K562 (cell line): ENCODE results near the gene DEDD2. TPM values are rescaled to one million over a fixed set of nuclear protein-coding genes. Genes with fewer than 3 reads are reported as not detected.

Experiments used
- ATAC-seq: fragments of 200-7000 bp; cut with Tn5 transposase; 3 replicates; pipeline ENCODE4 v1.9.1; 2020; ENCODE audit warnings: moderate library complexity
- BruUV-seq: library from RNA; stranded (reverse); fragments of 400-500 nt; replicated peaks from 2 replicates; lab custom pipeline; 2021; lab: Mats Ljungman, UMichigan
- CTCF ChIA-PET: fragments of 300-600 bp; formaldehyde crosslinking; extraction: SDS; loops from one replicate; lab custom pipeline; 2021; ENCODE audit warnings: low intra/inter-chr PET ratio; lab: Yijun Ruan, JAX
- POLR2A ChIA-PET: fragments of 300-600, 350-650 bp; sonication (Branson Sonifier 250); formaldehyde crosslinking; extraction: SDS; loops from one replicate; lab custom pipeline; 2021; ENCODE audit warnings: antibody characterized with exemption, inconsistent platforms; lab: Yijun Ruan, JAX
- DNase-seq, 4 experiments: peaks; one replicate each; pipeline versions ENCODE4 v3.0.0 to v3.0.0-alpha.2; 2011 to 2018; ENCODE audit warnings: low spot score in 3 of 4, mixed read lengths in 3 of 4; ENCODE audit errors: extremely low read depth in 1 of 4
- FAIRE-seq: peaks from 2 replicates; lab custom pipeline; 2011; peaks lifted over from hg19 to GRCh38; lab: Jason Lieb, UNC
- H2AFZ ChIP-seq: 2 replicates; pipeline ENCODE4 v1.6.0; 2011; ENCODE audit warnings: low read depth, low read length, control low read depth, inconsistent platforms
- H3K27ac ChIP-seq: fragments of 200-600 bp; 3 replicates; pipeline ENCODE4 v1.8.0; 2011; ENCODE audit warnings: low read depth, mild to moderate bottlenecking, control low read depth, inconsistent platforms, low read length, moderate library complexity, mixed read lengths; ENCODE audit errors: extremely low read depth
- H3K27me3 ChIP-seq, 2 experiments: fragments of 300-600 bp in 1 of 2; 2 replicates in 1 of 2; 3 replicates in 1 of 2; pipeline versions ENCODE4 v1.6.0 to v1.8.0; 2011; ENCODE audit warnings: inconsistent platforms in 2 of 2, low read length in 2 of 2, mild to moderate bottlenecking in 1 of 2, mixed read lengths in 1 of 2, moderate library complexity in 1 of 2; ENCODE audit not compliant: control insufficient read depth in 2 of 2, insufficient read depth in 2 of 2
- H3K36me3 ChIP-seq: fragments of 300-600 bp; 3 replicates; pipeline ENCODE4 v1.8.0; 2011; ENCODE audit warnings: mild to moderate bottlenecking, low read length, inconsistent platforms; ENCODE audit not compliant: control insufficient read depth, insufficient read depth
- H3K4me1 ChIP-seq, 2 experiments: fragments of 200-600 bp in 1 of 2; replicated peaks in 1 of 2; 2 replicates in 1 of 2; 3 replicates in 1 of 2; pipeline versions ENCODE4 v1.5.1 to v1.8.0; 2011; ENCODE audit warnings: inconsistent platforms in 2 of 2, low read length in 2 of 2, mild to moderate bottlenecking in 1 of 2, mixed read lengths in 1 of 2, moderate library complexity in 1 of 2; ENCODE audit not compliant: control insufficient read depth in 2 of 2, insufficient read depth in 2 of 2
- H3K4me2 ChIP-seq: 2 replicates; pipeline ENCODE4 v1.6.1; 2011; ENCODE audit warnings: low read length, control low read depth, inconsistent platforms, mixed read lengths; ENCODE audit not compliant: insufficient read depth
- H3K4me3 ChIP-seq: fragments of 200-600 bp; sonication (generic), shearing (Covaris generic); 2 replicates; pipeline ENCODE4 v1.5.1; 2016; ENCODE audit warnings: control low read depth, inconsistent platforms
- H3K79me2 ChIP-seq: fragments of 200-600 bp; 3 replicates; pipeline ENCODE4 v1.8.0; 2011; ENCODE audit warnings: low read length, inconsistent platforms; ENCODE audit not compliant: control insufficient read depth, insufficient read depth
- H3K9ac ChIP-seq, 2 experiments: 2 replicates each; pipeline versions ENCODE4 v1.6.0 to v1.6.1; 2011; ENCODE audit warnings: low read depth in 2 of 2, low read length in 2 of 2, control low read depth in 1 of 2, inconsistent platforms in 1 of 2, mild to moderate bottlenecking in 1 of 2, mixed read lengths in 1 of 2; ENCODE audit not compliant: insufficient read depth in 1 of 2
- H3K9me1 ChIP-seq: one replicate; pipeline ENCODE4 v1.6.0; 2011; ENCODE audit warnings: inconsistent platforms, mild to moderate bottlenecking, low read length, moderate library complexity; ENCODE audit not compliant: control insufficient read depth, insufficient read depth
- H3K9me3 ChIP-seq: replicated peaks from 2 replicates; pipeline ENCODE4 v1.5.1; 2011; ENCODE audit warnings: low read depth, low read length, inconsistent platforms; ENCODE audit not compliant: control insufficient read depth, insufficient read depth
- H4K20me1 ChIP-seq: replicated peaks from 2 replicates; pipeline ENCODE4 v1.6.1; 2011; ENCODE audit warnings: low read length, inconsistent platforms, mixed read lengths; ENCODE audit not compliant: control insufficient read depth, insufficient read depth
- C11orf30 ChIP-seq: fragments of 450-650 bp; IDR thresholded peaks from 2 replicates; pipeline ENCODE4 v1.6.1; 2016; ENCODE audit warnings: low read depth, mild to moderate bottlenecking
- CAMTA2 ChIP-seq: fragments of 250-450 bp; sonication (Bioruptor Pico); conservative IDR thresholded peaks from 2 replicates; pipeline ENCODE4 v1.5.1; 2022
- CTCFL ChIP-seq: IDR thresholded peaks from 2 replicates; pipeline ENCODE4 v1.6.1; 2011; ENCODE audit warnings: borderline replicate concordance, low read depth, mild to moderate bottlenecking, moderate library complexity, low read length; ENCODE audit not compliant: insufficient read depth, poor library complexity, severe bottlenecking
- DPF2 ChIP-seq: fragments of 450-650 bp; IDR thresholded peaks from 2 replicates; pipeline ENCODE4 v1.6.1; 2016
- FOXM1 ChIP-seq, 2 experiments: fragments of 450-650 bp in 1 of 2; sonication (generic) in 1 of 2; formaldehyde crosslinking in 1 of 2; IDR thresholded peaks; 2 replicates each; pipeline versions ENCODE4 v1.6.1 to v1.9.0; 2017 to 2022; ENCODE audit warnings: low read depth in 2 of 2, mild to moderate bottlenecking in 2 of 2, missing genetic modification reagents in 1 of 2, moderate library complexity in 1 of 2
- HEY1 ChIP-seq: fragments of 250-450 bp; sonication (Bioruptor Pico); IDR thresholded peaks from 2 replicates; pipeline ENCODE4 v1.5.0; 2020; ENCODE audit warnings: mild to moderate bottlenecking, moderate library complexity, borderline replicate concordance
- IFI16 ChIP-seq: fragments of 250-450 bp; sonication (Bioruptor Pico); IDR thresholded peaks from 2 replicates; pipeline ENCODE4 v2.1.2; 2022; ENCODE audit warnings: mild to moderate bottlenecking, inconsistent platforms
- MAFF ChIP-seq: IDR thresholded peaks from 2 replicates; pipeline ENCODE4 v1.6.1; 2012; ENCODE audit warnings: low read length, improper control_type of control experiment
- MAFK ChIP-seq: IDR thresholded peaks from 2 replicates; pipeline ENCODE4 v1.6.1; 2011; ENCODE audit warnings: low read length, improper control_type of control experiment
- MCM5 ChIP-seq: fragments of 450-650 bp; IDR thresholded peaks from 2 replicates; pipeline ENCODE4 v1.6.1; 2016; ENCODE audit warnings: low read depth
- POU5F1 ChIP-seq: fragments of 150-350 bp; IDR thresholded peaks from 2 replicates; pipeline ENCODE4 v1.6.1; 2014; ENCODE audit warnings: borderline replicate concordance, low read length, low read depth, mild to moderate bottlenecking; ENCODE audit not compliant: partially characterized antibody
- PPARD ChIP-seq: fragments of 250-450 bp; sonication (Bioruptor Pico); IDR thresholded peaks from 2 replicates; pipeline ENCODE4 v1.8.0; 2022; ENCODE audit warnings: inconsistent platforms, mild to moderate bottlenecking, moderate library complexity
- SP2 ChIP-seq: IDR thresholded peaks from 2 replicates; pipeline ENCODE4 v1.6.1; 2011; ENCODE audit warnings: mild to moderate bottlenecking, low read depth, low read length, moderate library complexity; ENCODE audit not compliant: poor library complexity, severe bottlenecking; ENCODE audit errors: extremely low read depth
- TSHZ1 ChIP-seq: fragments of 250-450 bp; sonication (Bioruptor Pico); IDR thresholded peaks from 2 replicates; pipeline ENCODE4 v1.4.0; 2020; ENCODE audit warnings: mild to moderate bottlenecking, moderate library complexity
- ZNF217 ChIP-seq: sonication (generic); formaldehyde crosslinking; IDR thresholded peaks from 2 replicates; pipeline ENCODE4 v1.8.0; 2022; ENCODE audit warnings: mild to moderate bottlenecking, missing genetic modification reagents
- in situ Hi-C: fragments of 300-500 bp; cut with MboI; formaldehyde crosslinking; loops from 4 replicates; pipeline ENCODE4 v1.15.0; 2018; ENCODE audit warnings: inconsistent platforms, mixed read lengths
- intact Hi-C: fragments of 100-400 bp; cut with micrococcal nuclease; formaldehyde crosslinking; loops from 2 replicates; pipeline ENCODE4 v1.14.2; 2022
- polyA plus RNA-seq, 8 experiments: library from polyadenylated mRNA; depleted of rRNA in 4 of 8; stranded (reverse) in 5 of 8; unstranded in 3 of 8; fragments of >200 nt; fragmentation: Nextera tagmentation in 2 of 8; fragmentation: Illumina TruSeq in 1 of 8; extraction: Ambion mirVana in 2 of 8; extraction: Trizol in 1 of 8; gene quantifications; 2 replicates each; pipeline versions ENCODE4 v1.2.1 to v1.2.3, GENCODE V29; 2011 to 2014; ENCODE audit warnings: inconsistent platforms in 1 of 8, missing spikeins in 1 of 8
- total RNA-seq, 7 experiments: library from RNA; depleted of rRNA in 6 of 7; stranded (reverse); fragments of >200 nt in 6 of 7; fragmentation: Illumina TruSeq in 2 of 7; extraction: Trizol in 2 of 7; gene quantifications; 2 replicates each; pipeline versions ENCODE4 v1.2.1 to v1.2.3, GENCODE V29; 2011 to 2021; ENCODE audit warnings: low replicate concordance in 1 of 7
- TF ChIP-seq, protein P1 (sequence below): fragments of 450-650 bp; conservative IDR thresholded peaks from 2 replicates; pipeline ENCODE4 v1.6.1; 2016; ENCODE audit warnings: missing genetic modification characterization, low read depth, mild to moderate bottlenecking, control low read depth, missing compliant biosample characterization

The DEDD2 gene
- total and polyA plus RNA-seq, 9 of the 15 experiments (the other 6 are each of a cell fraction or from before 2014, with no cell fraction given) = 4.3 to 43.0 (median 29.2) TPM

DNA sequence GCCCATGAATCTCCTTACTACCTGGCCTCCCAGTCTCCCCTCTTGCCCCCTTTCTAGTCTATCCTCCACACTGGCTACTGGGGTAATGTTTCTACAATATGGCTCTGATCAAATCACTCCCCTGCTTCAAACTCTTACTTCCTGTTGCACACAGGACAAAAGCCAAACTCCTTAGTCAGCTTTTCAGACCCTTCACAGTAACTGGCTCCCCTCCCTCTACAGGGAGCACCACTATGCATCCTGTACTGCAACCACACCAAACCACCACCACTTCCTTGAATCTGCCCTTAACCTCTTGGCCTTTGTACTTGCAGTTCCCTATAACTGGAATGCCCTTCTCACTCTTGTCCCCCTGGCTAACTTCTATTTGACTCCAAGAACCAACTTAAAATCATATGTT is 32.2 kb downstream of the DEDD2 start:
- no TSS peak for BruUV-seq
- POLR2A ChIA-PET = interaction anchor here (0.7 kb wide), 1 partner anchor 100 kb away, joined by 3 read pairs; no protein-coding TSS in a partner anchor
- FAIRE-seq = no peak
- CTCF ChIA-PET = interaction anchor here (0.6 to 1.3 kb wide), 4 partner anchors 52 to 140 kb away, joined by 3 to 6 read pairs (median 4); partner anchors contain the start of gene MEGF8
- H3K9me1 ChIP-seq = no peaks in the 10 kb centered on the region
- H3K9me3 ChIP-seq = no peaks in the 10 kb centered on the region
- H3K27ac ChIP-seq = no peak overlapping the region
- 0 out of 2 replicates have a peak, but pooled peaks cover 6% of the 10 kb centered on the region for H4K20me1 ChIP-seq
- intact Hi-C loops = loop anchor here (2.0 kb wide), 1 partner anchor 52 kb away; the partner anchor contains the start of gene POU2F2
- ATAC-seq = no peak
- no peak overlapping the region for H2AFZ ChIP-seq
- H3K4me3 ChIP-seq = no peak overlapping the region
- H3K36me3 ChIP-seq = no peaks in the 10 kb centered on the region
- H3K27me3 ChIP-seq = peaks cover 11 to 14% of the 10 kb centered on the region in 2 experiments
- no peak for DNase-seq
- no peaks in the 10 kb centered on the region for H3K79me2 ChIP-seq
- no peak overlapping the region for H3K9ac ChIP-seq
- peaks cover 0 to 6% of the 10 kb centered on the region in 2 experiments; a peak in 2 of 5 replicates for H3K4me1 ChIP-seq
- in situ Hi-C loops = no loop called here
- H3K4me2 ChIP-seq = no peak overlapping the region
- no peak for TF ChIP-seq ZNF217 (CRISPR knock-in tag)
- TF ChIP-seq FOXM1 (IDR thresholded peaks at IDR 0.05; ENCODE audit: low read depth) = no peak
- no peak for TF ChIP-seq FOXM1 (CRISPR knock-in tag; IDR thresholded peaks at IDR 0.05; ENCODE audit: low read depth)
- no peak for TF ChIP-seq CAMTA2 (CRISPR knock-in tag)
- no peak for TF ChIP-seq TSHZ1
- TF ChIP-seq SP2 = no peak
- TF ChIP-seq CTCFL = no peak
- TF ChIP-seq DPF2 = no peak
- TF ChIP-seq, protein P1, sequence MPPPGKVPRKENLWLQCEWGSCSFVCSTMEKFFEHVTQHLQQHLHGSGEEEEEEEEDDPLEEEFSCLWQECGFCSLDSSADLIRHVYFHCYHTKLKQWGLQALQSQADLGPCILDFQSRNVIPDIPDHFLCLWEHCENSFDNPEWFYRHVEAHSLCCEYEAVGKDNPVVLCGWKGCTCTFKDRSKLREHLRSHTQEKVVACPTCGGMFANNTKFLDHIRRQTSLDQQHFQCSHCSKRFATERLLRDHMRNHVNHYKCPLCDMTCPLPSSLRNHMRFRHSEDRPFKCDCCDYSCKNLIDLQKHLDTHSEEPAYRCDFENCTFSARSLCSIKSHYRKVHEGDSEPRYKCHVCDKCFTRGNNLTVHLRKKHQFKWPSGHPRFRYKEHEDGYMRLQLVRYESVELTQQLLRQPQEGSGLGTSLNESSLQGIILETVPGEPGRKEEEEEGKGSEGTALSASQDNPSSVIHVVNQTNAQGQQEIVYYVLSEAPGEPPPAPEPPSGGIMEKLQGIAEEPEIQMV (tag) = no peak
- TF ChIP-seq MAFF = peak; percentile 46; the same call in 1 of the 2 replicates
- TF ChIP-seq IFI16 (CRISPR knock-in tag) = no peak
- TF ChIP-seq MAFK = 0 out of 2 replicates have a peak, but pooled peaks have one; percentile 43
- no peak for TF ChIP-seq PPARD (CRISPR knock-in tag)
- TF ChIP-seq POU5F1 = no peak
- TF ChIP-seq C11orf30 = peak; percentile 82
- no peak for TF ChIP-seq HEY1
- no peak for TF ChIP-seq MCM5
